A549 (cell line): ENCODE data around the gene ZNF385D.

Source experiments
- SMC3 ChIP-seq: fragments of >200 bp; sonication (Bioruptor Twin); formaldehyde crosslinking; IDR thresholded peaks from 3 replicates; pipeline ENCODE4 v1.6.1; 2018; ENCODE audit warnings: inconsistent platforms
- TF ChIP-seq, protein P1 (sequence below): fragments of >200 bp; sonication (Bioruptor Twin); formaldehyde crosslinking; IDR thresholded peaks from 3 replicates; pipeline ENCODE4 v1.5.1; 2016

DNA sequence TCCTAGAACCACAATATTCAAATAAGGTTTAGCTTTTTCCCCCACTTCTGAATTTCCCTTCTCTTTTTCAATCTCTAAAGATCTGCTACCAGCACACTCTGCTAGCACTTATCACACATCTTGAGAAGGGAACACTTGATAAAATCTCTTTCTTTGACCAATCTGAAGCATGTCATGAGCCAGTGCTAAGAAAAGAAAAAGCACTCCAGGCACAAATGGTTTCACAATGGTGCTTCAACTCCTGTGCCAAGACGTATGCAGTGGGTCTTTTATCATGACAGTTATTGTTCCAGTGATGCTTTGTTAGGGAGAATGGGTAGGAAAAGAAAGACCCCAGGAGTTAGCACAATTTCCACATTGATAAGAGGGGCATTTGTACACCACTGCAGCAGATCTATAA, 248.4 kb downstream of the ZNF385D start:
- no peak for TF ChIP-seq SMC3
- TF ChIP-seq, protein P1, sequence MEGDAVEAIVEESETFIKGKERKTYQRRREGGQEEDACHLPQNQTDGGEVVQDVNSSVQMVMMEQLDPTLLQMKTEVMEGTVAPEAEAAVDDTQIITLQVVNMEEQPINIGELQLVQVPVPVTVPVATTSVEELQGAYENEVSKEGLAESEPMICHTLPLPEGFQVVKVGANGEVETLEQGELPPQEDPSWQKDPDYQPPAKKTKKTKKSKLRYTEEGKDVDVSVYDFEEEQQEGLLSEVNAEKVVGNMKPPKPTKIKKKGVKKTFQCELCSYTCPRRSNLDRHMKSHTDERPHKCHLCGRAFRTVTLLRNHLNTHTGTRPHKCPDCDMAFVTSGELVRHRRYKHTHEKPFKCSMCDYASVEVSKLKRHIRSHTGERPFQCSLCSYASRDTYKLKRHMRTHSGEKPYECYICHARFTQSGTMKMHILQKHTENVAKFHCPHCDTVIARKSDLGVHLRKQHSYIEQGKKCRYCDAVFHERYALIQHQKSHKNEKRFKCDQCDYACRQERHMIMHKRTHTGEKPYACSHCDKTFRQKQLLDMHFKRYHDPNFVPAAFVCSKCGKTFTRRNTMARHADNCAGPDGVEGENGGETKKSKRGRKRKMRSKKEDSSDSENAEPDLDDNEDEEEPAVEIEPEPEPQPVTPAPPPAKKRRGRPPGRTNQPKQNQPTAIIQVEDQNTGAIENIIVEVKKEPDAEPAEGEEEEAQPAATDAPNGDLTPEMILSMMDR, result no peak
